Adrenal gland (tissue), 5 donors: ENCODE measurements around the gene DENND5B.

Experiments used
- POLR2A ChIP-seq, 2 donors: fragments of 450-650 bp; IDR thresholded peaks; one replicate each; pipeline ENCODE4 v1.6.1; 2017; ENCODE audit warnings: antibody characterized with exemption in 2 of 2, mild to moderate bottlenecking in 2 of 2, moderate library complexity in 1 of 2
- TF ChIP-seq, protein P1 (sequence below), 6 experiments: fragments of 450-650 bp in 4 of 6; fragments of 200-600 bp in 2 of 6; sonication (generic) in 1 of 6; IDR thresholded peaks; 1 replicate in 5 of 6; 2 replicates in 1 of 6; pipeline versions ENCODE4 v1.5.1 to v1.8.0; 2016 to 2021; ENCODE audit warnings: antibody characterized with exemption in 6 of 6, mild to moderate bottlenecking in 2 of 6, moderate library complexity in 1 of 6
- donor health status: DM: no; HTN: no; CAD: no.

- TF ChIP-seq, protein P1, sequence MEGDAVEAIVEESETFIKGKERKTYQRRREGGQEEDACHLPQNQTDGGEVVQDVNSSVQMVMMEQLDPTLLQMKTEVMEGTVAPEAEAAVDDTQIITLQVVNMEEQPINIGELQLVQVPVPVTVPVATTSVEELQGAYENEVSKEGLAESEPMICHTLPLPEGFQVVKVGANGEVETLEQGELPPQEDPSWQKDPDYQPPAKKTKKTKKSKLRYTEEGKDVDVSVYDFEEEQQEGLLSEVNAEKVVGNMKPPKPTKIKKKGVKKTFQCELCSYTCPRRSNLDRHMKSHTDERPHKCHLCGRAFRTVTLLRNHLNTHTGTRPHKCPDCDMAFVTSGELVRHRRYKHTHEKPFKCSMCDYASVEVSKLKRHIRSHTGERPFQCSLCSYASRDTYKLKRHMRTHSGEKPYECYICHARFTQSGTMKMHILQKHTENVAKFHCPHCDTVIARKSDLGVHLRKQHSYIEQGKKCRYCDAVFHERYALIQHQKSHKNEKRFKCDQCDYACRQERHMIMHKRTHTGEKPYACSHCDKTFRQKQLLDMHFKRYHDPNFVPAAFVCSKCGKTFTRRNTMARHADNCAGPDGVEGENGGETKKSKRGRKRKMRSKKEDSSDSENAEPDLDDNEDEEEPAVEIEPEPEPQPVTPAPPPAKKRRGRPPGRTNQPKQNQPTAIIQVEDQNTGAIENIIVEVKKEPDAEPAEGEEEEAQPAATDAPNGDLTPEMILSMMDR (IDR thresholded peaks at IDR 0.05): no peak
- no peak for TF ChIP-seq POLR2A (IDR thresholded peaks at IDR 0.05)
Observed at GRCh38 chr12:31355747-31356107, 235.2 kb downstream of the DENND5B start.
